Measurements from ENCODE around the gene OGDH.
"Not testable (repeated sequence)": the region's sequence is repeated elsewhere in the genome, so short reads cannot be mapped to it uniquely, and the experiment has no call there.

Gene OGDH

DNA sequence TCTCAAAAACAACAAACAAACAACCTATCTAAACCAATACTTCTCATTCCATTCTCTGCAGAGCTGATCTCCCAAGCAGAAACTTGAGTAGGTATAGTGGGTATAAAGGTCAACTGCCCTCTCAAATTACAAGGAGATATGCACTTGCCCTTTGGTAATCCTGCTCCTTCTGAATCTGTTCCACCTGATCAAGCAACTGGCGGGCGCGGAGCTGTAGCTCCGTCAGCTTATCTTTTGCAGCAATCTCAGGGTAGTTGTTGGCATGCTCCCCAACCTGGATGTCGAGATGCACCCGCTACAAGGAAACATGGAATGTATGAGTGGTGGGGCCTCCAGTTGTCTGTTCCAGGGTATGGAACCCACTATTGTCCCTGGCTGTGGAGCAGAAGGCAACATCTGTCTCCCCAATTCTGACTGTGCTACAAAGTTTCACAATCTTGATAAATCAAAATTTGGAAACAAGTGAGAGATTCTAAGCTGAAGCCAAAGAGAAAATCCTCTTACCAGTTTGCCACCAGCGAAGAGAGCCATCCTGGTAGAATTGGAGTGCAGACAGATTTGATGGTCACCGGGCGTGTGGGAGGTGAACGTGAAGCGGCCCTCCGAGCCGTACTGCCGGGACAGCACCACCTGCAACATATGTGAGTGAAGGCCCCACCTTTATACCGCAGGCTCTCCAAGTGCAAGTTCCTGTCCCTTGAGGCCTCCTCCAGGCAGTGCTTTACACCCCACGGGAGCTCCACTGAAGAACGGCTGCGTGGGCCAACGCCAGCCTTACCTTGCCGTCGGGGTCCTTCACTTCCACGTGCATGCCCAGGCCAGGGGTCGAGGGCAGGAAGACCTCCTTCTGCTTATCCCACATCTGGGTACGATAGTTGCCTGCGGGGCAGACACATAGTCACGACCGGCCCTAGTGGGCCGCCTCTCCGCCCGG lies 25.2 kb upstream of the OGDH start:
- DNase-seq: peak; percentile 23 to 30

DNA sequence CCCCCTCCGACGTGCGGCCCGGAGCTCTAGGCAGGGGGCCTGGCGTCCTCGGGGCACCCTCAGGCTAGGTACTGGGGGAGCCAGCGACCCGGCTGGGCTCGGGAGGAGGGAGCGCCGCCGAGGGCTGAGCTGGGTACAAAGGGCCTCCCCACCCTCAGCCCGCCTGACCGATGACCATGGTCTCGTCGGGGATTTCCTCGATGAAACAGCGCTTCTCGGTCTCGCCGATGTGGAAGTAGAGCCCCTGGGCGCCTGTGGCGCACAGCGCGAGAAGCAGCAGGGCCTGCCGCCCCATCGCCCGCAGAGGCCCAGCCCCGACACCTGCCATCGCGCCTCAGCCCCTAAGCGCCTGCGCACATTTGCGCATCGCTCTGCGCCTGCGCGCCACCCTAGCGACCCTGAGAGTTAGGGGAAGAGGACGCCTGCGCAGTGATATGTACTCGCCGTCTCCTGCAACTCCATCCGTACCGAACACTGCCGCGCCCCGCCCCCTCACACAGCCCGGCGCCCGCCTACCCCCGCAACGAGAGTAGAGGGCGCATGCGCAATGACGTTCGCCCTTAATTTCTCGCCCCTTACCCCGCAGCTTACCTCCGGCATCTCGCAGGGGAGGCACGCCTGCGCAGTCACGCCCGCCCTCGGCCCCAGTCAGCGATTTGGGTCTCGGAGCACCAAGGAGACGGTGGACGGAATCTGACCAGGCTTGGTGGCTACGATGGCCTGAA lies 24.4 kb upstream of the OGDH start, which contains the start of gene TMED4:
Gene TMED4 (minus strand): TSS at position 353 of the 725 bp plus-strand sequence. CDS start 25 bp downstream, at position 328.
- peak; percentile 100 for DNase-seq

DNA sequence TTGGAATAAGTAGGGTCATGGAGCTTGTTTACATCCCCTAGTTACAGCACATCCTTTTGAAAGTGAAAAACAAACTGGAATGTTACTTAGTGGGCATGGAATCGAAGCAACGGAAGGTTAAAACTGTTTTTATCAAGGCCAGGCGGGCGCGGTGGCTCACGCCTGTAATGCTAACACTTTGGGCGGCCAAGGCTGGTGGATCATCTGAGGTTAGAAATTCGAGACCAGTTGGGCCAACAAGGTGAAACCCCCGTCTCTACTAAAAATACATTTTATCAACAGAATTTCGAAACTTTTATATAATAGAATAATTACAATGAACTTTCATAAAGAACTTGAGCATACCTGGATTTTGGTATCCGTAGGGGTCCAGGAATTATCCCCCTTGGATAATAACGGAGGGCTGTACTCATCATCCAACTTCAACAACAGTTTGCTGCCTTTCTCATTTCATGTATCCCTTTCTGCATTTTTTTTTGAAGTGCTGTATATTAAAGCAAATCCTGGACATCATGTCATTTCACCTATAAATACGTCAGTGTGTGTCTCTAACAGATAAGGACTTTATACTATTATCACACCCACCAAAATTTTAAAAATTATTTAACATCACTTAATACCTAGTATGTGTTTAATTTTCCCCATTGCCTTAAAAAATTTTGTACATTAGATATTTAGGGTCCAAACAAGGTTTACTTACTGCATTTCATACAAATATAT lies 23.1 kb upstream of the OGDH start:
- DNase-seq: no peak

DNA sequence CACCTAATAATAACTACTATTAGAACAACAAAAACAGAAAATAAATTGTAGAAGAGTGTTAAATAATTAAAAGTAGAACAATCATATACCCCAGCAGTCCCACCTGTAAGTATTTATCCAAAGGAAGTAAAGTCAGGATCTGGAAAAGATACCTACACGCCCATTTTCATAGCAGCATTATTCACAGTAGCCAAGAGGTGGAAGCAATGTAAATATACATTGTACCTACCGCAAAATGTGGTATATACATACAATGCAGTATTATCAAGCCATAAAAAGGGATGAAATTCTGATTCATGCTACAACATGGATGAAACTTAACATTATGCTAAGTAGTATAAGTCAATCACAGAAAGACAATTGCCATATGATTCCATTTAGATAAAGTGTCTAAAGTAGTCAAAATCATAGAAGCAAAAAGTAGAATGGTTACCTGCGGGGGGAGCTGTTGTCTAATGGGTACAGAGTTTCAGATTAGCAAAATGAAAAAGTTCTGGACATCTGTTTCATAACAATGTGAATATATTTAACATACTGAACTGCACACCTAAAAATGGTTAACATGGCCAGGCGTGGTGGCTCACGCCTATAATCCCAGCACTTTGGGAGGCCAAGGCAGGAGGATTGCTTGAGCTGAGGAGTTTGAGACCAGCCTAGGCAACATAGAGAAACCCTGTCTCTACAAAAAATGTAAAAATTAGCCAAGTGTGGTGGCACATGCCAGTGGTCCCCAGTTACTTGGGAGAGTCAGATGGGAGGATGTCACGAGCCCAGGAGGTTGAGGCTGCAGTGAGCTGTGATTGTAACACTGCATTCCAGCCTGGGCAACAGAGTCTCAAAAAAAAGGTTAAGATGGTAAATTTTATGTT lies 18.4 kb upstream of the OGDH start:
- peak in 1 of 2 donors; percentile 57 for DNase-seq

DNA sequence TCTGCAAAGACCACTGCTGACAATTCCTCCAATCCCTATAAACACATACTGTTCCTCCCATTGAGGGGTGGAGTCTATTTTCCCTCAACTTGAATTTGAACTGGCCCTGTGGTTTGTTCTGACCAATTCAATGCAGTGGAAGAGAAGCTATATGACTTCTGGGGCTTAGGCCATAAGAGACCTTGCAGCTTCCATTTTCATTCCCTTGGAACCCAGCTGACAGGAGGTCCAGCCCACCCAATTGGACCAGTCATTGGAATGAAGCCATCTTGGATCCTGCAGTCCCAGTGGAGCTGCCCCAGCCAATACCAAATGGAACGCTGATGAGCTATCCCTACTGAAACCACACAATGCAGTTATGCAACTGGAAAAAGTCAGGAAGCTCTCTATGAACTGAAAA lies 15.5 kb upstream of the OGDH start:
- no peak for DNase-seq

DNA sequence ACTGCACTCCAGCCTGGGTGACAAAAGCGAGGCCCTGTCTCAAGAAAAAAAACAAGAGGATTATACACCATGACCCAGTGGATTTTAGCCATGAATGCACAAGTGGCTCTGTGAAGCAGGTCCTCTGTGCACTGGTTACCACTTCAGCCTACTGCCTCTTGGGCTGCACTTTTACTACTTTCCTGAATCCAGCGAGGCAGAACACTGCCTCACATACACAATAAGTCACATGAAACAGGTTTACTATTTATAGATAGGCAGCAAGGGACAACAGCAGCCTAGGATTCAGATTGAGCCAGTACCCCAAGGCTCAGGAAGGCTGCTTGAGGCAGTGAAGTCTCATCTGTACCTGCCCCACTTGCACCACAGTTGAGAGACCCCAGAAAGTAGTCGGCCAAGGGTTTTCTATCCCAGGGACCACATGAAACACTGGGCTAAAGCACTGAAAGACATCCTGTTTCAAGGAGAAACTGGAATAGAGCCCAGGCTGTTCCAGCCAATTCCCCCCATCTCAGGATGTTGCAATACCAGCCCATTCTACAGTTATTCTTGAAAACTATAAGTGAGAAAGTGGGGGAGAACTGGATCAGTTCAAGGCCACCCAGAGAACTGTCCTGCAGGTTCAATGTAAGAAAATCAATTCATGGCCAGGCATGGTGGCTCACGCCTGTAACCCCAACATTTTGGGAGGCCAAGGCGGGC lies 10.3 kb upstream of the OGDH start:
- no peak for DNase-seq

DNA sequence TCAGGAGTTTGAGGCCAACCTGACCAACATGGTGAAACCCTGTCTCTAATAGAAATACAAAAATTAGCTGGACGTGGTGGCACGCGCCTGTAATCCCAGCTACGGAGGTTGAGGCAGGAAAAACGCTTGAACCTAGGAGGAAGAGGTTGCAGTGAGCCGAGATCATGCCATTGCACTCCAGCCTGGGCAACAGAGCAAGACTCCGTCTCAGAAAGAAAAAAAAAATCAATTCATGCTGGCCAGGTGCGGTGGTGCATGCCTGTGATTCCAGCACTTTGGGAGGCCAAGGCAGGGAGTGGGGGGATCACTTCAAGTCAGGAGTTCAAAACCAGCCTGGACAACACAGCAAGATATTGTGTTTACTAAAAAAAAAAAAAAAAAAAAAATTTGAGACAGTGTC lies 9.2 kb upstream of the OGDH start:
- DNase-seq: not testable (repeated sequence)

DNA sequence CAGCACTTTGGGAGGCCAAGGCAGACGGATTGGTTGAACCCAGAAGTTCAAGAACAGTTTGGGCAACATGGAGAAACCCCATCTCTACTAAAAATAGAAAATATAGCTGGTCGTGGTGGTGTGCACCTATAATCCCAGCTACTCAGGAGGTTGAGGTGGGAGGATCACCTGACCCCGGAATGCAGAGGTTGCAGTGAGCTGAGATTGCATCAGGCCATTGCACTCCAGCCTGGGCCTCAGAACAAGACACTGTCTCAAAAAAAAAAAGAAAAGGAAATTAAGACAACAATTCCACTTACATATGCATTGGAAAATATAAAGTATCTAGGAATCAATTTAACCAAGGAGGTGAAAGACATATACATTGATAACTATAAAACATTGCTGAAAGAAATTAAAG lies 7.2 kb upstream of the OGDH start:
- DNase-seq: no peak

DNA sequence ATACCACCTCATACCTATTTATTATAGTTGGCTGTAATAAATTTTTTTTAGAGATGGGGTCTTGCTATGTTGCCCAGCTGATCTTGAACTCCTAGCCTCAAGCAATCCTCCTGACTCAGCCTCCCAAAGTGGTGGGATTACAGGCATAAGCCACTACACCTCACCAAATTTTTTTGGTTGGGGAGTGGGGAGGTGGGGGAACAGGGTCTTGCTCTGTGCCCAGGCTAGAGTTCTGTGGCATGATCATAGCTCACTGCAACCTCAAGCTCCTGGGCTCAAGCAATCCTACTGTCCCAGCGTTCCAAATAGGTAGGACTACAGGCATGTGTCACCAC lies 3.9 kb upstream of the OGDH start:
- no peak for DNase-seq

DNA sequence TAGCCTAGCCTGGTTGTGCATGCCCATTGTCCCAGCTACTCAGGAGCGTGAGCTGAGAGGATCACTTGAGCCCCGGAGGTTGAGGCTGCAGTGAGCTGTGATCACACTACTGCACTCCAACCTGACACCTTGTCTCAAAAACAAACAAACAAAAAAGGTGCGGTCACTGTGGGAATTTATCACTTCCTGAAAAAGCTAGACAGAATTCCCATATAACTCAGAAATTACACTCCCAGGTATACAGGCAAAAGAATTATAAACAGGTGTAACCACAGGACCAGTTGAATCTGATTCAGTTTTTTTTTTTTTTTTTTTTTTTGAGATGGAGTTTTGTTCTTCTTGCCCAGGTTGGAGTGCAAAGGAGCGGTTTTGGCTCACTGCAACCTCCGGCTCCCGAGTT lies 3.2 kb upstream of the OGDH start:
- DNase-seq: no peak

DNA sequence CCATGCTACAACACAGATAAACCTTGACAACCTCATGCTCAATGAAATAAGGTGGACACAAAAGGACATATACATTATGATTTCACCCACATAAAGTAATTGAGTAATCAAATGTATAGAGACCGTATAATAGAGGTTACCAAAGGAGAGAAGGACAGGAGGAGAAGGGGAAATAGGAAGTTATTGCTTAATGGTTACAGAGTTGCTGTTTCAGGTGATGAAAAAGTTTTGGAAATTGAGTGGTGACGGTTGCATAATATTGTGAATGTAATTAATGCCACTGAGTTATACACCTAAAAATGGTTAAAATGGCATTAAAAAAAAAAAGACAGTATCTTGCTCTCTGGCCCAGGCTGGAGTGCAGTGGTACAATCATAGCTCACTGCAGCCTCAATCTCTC lies 1.5 kb upstream of the OGDH start:
- no peak for DNase-seq

DNA sequence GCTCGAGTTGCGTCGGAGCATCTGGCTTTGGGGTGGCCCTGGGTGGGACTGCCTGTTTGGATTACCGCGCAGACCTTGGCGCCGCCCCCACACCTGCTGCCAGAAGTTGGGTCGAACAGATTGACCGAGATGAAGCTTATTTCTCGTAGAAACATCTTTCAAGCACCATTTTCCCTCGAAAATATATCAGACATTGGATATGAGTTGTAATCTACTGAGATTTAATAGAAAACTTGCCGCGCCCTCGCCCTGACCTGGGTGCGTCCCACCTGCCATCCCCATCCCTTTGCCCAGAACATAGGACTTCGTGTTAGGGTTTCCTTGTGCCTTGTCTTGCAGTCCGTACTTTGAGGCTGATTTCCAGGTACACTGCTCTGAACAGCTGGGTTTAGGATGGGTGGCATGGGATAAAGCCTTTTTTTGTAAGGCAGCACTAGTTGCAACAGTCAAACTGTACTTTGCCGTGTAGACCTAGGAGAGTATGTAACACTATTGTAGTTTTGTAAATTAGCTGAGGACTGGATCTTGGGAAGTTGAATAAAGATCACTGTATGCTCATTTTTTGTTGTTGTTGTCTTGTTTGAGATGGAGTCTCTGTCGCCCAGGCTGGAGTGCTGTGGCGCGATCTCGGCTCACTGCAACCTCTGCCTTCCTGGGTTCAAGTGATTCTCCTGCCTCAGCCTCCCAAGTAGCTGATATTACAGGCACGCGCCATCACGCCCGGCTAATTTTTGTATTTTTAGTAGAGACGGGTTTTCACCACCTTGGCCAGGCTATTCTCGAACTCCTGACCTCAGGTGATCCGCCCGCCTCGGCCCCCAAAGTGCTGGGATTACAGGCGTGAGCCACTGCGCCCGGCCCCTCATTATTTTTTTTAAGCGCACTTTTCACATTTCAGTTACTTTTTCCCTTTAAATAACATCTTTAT lies 978 bp downstream of the OGDH start:
- DNase-seq: no peak

DNA sequence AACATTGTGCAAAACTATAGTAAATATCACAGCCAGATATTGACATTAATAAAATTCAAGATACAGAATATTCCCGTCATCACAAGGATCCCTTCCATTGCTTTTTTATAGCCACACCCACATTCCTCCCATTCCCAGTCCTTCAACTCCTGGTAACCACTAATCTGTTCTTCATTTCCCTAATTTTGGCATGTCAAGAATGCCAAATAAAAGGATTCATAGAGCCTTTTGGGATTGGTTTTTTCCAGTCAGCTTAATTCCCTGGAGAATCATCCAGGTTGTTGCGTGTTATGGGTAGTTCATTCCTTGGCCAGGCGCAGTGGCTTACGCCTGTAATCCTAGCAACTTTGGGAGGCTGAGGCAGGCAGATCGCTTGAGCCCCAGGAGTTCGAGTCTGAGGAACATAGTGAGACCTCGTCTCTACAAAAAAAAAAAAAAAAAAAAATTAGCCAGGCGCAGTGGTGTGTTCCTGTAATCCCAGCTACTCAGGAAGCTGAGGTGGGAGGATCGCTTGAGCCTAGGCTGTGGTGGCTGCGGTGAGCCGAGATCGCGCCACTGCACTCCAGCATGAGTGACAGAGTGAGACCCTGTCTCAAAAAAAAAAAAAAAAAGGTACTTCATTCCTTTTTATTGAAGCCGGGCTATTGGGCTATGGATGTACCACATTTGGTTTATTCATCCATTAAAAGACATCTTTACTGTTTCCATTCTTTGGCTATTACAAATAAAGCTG lies 2.7 kb downstream of the OGDH start:
- DNase-seq: no peak

DNA sequence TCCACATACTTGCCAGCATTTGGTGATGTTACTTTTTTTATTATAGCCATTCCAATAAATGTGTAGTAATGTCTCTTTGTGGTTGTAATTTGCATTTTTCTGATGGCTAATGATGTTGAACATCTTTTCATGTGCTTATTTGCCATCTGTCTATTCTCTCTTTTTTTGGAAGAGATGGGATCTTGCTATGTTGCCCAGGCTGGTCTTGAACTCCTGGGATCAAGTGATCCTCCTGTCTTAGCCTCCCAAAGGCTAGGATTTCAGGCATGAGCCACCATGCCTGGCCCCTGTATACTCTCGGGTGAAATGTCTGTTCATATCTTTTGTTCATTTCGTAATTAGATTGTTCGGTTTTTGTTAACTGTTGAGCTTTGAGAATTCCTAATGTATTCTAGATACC lies 3.4 kb downstream of the OGDH start:
- DNase-seq: no peak

DNA sequence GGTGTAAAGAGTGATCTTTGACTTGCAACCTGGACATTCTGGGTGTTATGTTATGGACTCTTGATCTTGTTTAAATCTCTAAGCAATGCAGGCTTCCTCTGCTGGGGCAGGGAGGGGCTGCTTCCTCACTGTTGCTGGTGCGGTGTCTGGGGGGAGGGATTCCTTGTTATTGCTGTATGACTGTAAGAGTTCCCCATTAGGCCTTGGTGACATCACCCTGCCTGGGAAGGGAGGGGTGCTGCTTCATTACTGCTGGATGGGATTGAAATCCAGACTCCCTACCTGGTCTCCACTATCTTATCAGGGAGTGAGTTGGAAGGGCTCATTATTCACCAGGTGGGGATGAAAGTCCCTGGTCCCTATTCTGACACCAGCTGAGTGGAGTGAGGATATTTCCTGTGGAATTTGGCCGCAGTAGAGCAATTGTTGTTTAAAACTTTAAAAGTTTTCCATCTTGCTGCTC lies 8.8 kb downstream of the OGDH start:
- DNase-seq: no peak

DNA sequence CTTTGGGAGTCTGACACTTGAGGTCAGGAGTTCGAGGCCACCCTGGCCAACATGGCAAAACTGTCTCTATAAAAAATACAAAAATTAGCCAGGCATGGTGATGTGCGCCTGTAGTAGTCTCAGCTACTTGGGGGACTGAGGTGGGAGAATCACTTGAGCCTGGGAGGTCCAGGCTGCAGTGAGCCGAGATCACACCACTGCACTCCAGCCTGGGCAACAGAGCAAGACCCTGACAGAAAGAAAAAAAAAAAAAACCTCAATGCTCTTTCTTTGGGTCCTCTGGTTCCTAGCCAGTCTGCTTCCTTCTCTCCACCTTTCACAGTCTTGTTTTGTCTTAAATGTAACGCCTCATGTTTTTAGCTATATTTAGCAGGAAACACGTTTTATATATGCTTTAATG lies 9.4 kb downstream of the OGDH start:
- no peak for DNase-seq

DNA sequence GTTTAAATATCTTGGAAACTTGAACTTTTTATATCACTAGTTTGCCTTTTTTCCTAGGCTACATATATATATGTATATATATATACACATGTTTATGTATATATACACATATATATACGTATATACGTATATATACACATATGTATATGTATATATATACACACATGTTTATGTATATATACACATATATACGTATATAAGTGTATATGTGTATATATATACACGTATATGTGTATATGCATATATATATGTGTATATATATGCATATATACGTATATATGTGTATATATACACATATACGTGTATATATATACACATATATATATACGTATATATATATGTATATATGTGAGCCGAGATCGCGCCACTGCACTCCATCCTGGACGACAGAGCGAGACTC lies 10.1 kb downstream of the OGDH start:
- DNase-seq: no peak

DNA sequence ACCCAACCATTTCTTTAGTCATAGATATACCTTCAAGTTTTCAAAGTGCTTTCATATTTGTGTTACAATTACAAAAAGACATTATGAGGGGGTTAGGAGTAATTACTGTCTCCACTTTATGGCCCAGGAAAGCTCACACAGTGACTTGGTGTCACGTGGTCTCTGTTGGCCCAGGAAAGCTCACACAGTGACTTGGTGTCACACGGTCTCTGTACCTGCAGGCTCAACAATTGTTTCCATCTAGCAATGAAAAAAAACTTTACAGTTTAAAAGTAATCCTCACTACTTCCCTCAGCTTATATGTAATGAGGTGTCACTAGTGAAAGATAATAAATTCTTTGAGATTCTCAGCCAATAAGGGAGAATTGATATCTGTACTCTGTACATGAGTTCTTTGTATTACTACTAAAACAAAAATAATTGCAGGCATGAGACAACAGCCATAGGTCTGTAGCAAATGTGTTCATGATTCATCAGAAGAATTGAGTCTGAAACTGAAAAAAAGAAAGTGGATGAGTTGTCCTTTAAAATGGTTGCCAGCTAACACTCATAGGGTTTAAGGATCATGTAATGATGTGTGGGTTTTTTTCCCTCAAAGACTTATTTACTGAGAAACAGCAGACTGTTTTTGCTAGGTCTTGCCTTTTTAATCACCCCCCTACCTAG lies 10.9 kb downstream of the OGDH start:
- DNase-seq: no peak

DNA sequence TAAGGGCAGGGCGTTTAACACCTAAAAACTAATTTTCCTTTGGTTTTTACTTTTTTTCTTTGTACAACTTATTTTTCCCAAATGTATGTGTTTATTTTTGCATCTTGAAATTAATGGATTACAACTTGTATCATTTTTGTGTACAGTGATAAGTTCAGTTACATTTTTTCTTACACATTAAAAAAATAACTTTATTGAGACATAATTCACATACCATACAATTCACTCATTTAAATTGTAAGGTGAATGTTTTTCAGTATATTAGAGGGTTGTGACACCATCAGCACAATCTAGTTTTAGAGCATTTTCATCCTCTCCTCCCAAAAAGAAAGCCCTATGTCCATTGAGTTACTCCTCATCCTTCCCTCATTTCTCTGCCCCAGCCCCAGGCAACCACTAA lies 11.6 kb downstream of the OGDH start:
- no peak for DNase-seq

Data from stimulated activated CD4-positive, alpha-beta T cell treated with anti-CD3 and anti-CD28 coated beads, Interleukin-2, amount 100 ng/mL, for 48 hours (primary cell).